Hematopoietic multipotent progenitor cell treated with erythropoietin and hydrocortisone succinate and interleukin-3 and kit ligand, for 4 days (in vitro differentiated cells): ENCODE measurements around the gene NRXN3.

ENCODE experiments used
- DNase-seq: peaks from one replicate; pipeline ENCODE4 v3.0.0-alpha.2; 2015

The NRXN3 gene

GRCh38 chr14:78248501-78249090 is 78.4 kb downstream of the NRXN3 start:
- DNase-seq = no peak

- no peak for DNase-seq
Observed at GRCh38 chr14:78251308-78251707, 81.1 kb downstream of the NRXN3 start.

- no peak for DNase-seq
Observed at GRCh38 chr14:78253986-78254385, 83.8 kb downstream of the NRXN3 start.

GRCh38 chr14:78254911-78255461 is 84.8 kb downstream of the NRXN3 start:
- peak; percentile 34 for DNase-seq

- DNase-seq = no peak
Observed at GRCh38 chr14:78259831-78260230, 89.7 kb downstream of the NRXN3 start.

- DNase-seq = peak; percentile 48
Observed at GRCh38 chr14:78278464-78279250, 108.5 kb downstream of the NRXN3 start.

- no peak for DNase-seq
Observed at GRCh38 chr14:78282437-78282836, 112.3 kb downstream of the NRXN3 start.

- DNase-seq = no peak
Observed at GRCh38 chr14:78286210-78286609, 116.0 kb downstream of the NRXN3 start.

GRCh38 chr14:78292003-78292402 is 121.8 kb downstream of the NRXN3 start:
- DNase-seq = no peak

GRCh38 chr14:78297858-78298257 is 127.7 kb downstream of the NRXN3 start:
- DNase-seq = no peak

- no peak for DNase-seq
Observed at GRCh38 chr14:78298298-78298697, 128.1 kb downstream of the NRXN3 start.

GRCh38 chr14:78302841-78303240 is 132.7 kb downstream of the NRXN3 start:
- no peak for DNase-seq

- DNase-seq = no peak
Observed at GRCh38 chr14:78307671-78308070, 137.5 kb downstream of the NRXN3 start.

- no peak for DNase-seq
Observed at GRCh38 chr14:78308079-78308478, 137.9 kb downstream of the NRXN3 start.

GRCh38 chr14:78310272-78310671 is 140.1 kb downstream of the NRXN3 start:
- DNase-seq = no peak

GRCh38 chr14:78313499-78313898 is 143.3 kb downstream of the NRXN3 start:
- no peak for DNase-seq

GRCh38 chr14:78314484-78314883 is 144.3 kb downstream of the NRXN3 start:
- no peak for DNase-seq

GRCh38 chr14:78316052-78316451 is 145.9 kb downstream of the NRXN3 start:
- DNase-seq = no peak

GRCh38 chr14:78316786-78317185 is 146.6 kb downstream of the NRXN3 start:
- peak; percentile 20 for DNase-seq

- DNase-seq = peak; percentile 93
Observed at GRCh38 chr14:78319406-78319805, 149.2 kb downstream of the NRXN3 start.

GRCh38 chr14:78319887-78320635 is 149.9 kb downstream of the NRXN3 start:
- peak; percentile 92 for DNase-seq

- no peak for DNase-seq
Observed at GRCh38 chr14:78324353-78324752, 154.2 kb downstream of the NRXN3 start.

- no peak for DNase-seq
Observed at GRCh38 chr14:78325911-78326310, 155.7 kb downstream of the NRXN3 start.
